Caki2 (cell line): ENCODE measurements around the gene SAMD10. TPM values are rescaled to one million over a fixed set of nuclear protein-coding genes. Genes with fewer than 3 reads are reported as not detected.
"Not testable (repeated sequence)": the region's sequence is repeated elsewhere in the genome, so short reads cannot be mapped to it uniquely, and the experiment has no call there.

Source experiments
- DNase-seq: peaks from one replicate; pipeline ENCODE4 v3.0.0-alpha.2; 2015; ENCODE audit warnings: low read depth
- in situ Hi-C: cut with HindIII; loops from 2 replicates; pipeline ENCODE4 v1.10.0; 2016; ENCODE audit warnings: low sequenced_read_pairs, low pct_unique_long_range_greater_than_20kb, mixed read lengths
- total RNA-seq: library from RNA; depleted of rRNA; stranded (reverse); fragments of >200 nt; shearing (Covaris generic); gene quantifications from 2 replicates; pipeline ENCODE4 v1.2.3, GENCODE V29; 2014; ENCODE audit warnings: low replicate concordance

The SAMD10 gene
- total RNA-seq, 1 experiment from 2014 or later = 0.95 TPM

DNA sequence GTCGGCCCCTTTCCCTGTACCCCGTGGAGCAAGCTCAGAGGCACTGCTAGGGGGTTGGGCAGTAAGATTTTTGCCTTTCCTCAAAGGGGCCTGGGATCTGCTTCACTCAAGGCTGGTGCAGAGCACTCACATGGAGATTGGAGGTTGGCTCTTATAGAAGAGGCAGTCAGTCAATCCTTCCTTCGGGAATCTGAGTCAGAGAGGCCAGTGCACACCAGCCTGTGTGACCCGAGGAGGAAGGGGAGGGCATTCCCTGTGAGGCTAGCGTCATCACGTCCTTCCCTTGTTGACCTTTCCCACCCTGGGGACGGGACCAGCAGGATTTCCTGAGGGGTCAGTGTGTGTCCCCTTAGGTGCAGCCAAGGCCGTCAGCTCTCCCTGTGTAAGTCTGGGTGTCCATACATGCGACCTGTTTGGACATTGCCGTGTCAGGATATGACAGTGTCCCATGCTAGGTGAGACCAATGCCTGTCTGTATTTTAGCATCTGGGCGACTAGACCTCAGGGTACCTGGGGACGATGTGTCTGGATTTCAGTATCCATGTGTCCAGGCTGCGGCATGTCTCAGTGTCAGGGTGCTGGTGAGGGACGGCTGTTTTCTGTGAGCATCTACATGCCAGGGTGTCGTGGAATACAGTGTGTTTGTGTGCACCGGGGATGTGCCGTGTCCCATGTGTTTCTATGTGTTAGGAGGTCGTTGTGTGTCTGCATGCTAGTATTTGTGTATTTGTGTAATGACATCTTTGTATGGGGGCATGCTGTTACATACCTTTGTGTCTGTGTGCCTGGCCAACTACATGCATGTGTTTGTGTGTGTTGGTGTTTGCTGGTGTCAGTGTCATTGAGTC is 6.9 kb downstream of the SAMD10 start:
- DNase-seq = no peak
- in situ Hi-C loops = no loop called here

DNA sequence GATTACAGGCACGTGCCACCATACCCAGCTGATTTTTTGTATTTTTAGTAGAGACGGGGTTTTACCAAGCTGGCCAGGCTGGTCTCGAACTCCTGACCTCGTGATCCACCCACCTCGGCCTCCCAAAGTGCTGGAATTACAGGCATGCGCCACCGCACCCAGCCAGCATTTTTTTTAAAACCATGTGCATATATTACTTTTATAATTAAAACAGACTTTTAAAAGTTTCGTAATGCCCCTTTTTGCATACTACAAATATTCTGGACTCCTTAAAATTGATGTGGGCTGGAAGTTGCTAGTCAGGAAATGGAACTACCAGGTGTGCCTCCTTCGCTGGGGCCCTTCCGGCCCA is 7.5 kb downstream of the SAMD10 start:
- in situ Hi-C loops, DNase-seq: not testable (repeated sequence)

DNA sequence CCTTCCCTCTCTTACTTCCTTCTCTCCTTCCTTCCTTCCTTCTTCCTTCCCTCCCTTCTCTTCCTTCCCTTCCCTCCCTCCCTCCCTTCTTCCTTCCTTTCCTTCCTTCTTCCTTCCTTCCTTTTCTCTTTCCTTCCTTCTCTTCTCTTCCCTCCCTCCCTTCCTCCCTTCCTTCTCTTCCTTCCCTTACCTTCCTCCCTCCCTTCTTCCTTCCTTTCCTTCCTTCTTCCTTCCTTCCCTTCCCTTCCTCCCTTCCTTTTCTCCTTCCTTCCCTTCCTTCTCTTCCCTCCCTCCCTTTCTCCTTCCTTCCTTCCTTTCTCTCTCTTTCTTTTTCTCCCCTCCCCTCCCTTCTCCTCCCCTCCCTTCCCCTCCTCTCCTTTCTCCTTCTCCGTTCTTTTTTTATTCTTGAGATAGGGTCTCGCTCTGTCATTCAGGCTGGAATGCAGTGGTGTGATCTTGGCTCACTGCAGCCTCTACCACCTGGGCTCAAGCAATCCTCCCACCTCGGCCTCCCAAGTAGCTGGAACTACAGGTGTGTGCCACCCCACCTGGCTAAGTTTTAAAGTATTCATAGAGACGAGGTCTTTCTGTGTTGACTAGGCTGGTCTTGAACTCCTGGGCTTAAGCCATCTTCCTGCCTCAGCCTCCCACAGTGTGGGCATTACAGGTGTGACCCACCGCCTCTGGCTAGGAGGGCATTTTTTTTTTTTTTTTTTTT is 8.6 kb downstream of the SAMD10 start:
- no peak for DNase-seq
- in situ Hi-C loops = no loop called here

DNA sequence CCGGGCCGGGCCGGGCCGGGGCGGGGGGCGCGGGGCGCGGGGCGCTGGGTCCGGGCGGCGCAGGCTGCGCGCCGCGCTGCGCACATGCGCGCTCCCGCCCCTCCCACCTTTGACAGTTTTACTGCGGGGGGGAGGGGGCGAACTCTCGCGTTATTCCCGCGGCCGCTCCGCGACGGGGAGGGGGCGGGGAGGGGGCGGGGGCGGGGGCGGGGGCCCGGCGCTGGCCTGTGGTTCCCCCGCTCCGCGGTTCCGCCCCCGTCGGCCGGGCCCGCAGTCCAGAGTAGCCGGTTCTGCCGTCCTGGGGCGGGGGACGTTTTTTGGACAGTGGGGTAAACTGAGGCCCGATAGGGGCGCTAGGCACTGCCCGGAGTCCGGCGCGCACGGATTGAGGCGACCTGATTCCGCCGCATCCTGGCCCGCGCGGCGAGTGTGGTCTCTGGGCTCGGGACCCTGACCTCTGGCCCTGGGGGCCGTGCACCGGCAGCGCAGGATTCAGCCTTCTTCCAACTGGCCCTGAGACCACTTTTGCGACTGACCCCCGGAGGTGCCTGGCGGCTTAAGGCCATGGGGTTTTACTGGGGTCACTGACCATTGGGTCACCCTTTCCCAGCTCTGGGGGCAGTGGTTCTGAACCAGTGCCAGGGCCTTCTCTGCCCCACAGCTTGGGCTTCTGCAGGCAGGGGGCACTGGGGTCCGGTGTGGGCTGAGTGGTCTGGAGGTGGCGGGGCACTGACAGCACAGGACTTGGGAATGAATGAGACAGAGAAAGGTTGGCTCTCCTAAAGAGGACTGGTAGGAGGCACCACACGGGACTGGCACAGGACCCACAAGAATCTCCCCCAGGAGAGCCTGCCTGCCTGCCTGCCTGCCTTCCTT is 9.4 kb downstream of the SAMD10 start, which contains the start of gene ZNF512B:
Gene ZNF512B (minus strand): TSS at position 93 of the 876 bp plus-strand sequence. CDS start 1,980 bp downstream, outside the sequence.
- in situ Hi-C loops = no loop called here
- peak; percentile 33 for DNase-seq

DNA sequence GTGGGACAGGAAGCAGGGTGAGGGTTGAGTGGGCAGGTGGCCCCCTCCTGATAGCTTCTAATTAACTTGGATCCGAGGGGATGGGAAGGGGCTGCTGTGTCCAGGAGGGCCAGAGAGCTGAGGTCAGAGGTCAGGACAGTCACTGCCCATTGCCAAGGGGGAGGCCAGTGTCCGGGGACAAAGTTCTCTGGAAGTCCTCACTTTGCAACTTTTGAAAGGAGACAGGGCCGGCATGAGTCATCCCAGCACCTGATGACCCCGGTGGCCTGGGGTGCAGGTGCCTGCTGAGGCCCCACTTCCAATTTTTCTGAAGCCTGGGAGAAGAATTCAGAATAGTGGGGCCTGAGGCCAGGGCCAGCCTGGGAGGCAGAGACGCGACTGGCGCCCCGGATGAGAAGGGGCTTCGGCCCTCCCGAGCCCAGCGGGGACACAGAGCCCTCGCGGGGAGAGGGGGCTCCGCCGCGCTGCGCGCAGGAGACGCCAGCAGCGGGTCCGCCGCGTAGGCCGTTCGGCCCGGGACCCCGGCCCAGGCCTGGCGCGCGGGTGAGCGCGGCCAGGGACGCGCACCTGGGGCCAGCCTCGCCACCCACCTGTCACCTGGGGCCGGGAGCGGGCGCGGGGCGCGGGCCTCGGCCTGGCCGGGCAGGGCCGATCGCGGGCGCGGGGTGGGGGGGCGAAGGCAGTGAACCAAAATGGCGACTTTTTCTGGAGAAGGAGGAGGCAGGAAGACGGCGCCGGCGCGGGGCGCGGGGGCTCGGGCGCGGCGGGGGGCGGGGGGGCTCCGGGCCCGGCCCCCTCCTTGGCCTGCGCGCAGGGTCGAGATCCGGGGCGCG is 10.3 kb downstream of the SAMD10 start:
- in situ Hi-C loops = no loop called here
- no peak for DNase-seq

DNA sequence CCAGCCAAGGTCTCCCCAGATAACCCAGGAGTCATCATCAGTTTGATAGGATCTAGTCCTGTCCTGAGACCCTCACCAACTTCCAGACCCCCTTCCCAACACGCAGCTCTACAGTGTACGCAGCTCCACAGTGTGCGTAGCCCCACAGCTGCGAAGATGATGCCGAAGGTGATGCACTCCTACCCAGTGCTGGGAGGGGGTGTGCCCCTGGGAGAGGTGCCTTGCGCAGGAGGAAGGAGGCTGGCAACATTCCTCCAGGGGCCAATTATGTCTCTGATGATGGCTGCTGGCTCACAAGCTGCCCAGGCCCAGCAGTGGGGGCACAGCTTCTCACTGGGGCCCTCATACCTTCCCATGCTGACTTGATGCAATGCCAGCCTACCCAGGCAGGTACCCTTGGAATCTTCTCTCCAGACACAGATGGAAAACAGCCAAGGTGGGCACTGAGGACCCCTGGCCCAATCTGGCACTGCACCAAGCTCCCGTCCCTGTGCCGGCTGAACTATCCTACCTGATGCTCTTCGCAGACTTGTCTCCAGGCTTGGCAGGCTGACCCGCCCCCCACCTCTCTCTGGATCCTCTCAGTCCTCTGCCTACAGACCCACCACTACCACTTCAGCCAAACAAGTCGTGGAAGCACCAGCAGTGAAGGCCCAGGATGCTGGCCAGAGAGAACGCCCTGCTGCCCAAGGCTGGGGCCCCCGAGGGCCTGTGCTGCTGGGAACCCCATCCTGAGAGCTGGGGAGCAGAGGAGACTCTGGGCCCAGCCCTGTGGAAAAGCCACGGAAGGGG is 11.1 kb downstream of the SAMD10 start:
- in situ Hi-C loops = no loop called here
- no peak for DNase-seq

DNA sequence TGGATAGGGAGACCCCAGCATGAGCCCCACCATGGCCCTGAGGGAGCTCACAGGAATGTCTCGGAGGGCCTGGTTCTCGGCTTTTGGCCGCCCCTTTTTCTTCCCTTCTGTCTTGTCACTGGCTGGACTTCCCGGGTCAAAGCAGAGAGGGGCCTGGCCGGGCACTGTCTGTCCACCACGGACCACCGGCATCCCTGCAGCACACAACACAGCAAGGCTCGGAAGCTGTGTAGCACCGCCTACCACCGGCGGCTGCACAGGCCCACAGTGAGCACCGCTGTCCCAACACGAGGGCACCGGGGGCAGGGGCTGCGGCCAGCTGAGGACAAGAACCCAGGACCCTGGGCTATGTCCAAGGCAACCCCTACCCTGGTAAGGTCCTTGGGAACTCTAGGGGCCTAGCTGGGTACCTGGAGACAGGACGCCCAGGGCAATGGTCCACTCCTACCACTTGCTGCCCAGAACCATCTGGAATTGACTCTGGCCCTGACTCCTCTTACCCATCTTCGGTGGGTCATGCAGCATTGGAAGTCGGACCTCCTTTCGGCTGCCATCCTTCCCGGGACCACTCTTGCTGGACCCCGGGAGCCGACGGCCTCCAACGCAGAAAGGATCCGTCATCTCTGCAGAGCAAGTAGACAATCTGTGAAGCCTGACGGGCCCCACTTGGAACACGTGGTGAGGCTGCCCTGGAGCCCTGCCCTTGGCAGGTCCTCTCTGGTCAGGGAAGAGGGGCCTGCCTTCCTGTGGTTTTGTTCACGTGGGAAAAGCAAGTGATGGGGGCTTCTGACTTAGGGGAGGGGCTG is 11.9 kb downstream of the SAMD10 start:
- no peak for DNase-seq

DNA sequence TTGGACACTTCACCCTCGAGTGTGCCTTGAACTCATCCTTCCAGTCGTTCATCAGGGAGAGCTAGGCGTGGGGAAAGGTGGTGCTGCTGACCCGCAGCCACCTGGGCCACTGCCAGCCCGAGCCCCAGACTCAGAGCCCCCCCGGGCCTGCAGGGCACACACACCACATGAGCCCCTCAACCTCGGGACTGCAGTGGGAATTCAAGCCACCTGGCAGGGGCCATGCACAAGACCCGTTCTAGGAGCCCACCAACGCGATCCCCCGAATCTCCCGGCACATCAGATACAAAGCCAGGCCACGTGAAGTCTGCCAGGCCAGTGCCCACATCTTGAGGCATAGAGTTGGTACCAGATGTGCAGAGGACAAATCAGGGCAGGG is 12.5 kb downstream of the SAMD10 start:
- DNase-seq = no peak

More for the DNA sequence above, 11.9 kb downstream of the SAMD10 start:
- in situ Hi-C loops = no loop called here

DNA sequence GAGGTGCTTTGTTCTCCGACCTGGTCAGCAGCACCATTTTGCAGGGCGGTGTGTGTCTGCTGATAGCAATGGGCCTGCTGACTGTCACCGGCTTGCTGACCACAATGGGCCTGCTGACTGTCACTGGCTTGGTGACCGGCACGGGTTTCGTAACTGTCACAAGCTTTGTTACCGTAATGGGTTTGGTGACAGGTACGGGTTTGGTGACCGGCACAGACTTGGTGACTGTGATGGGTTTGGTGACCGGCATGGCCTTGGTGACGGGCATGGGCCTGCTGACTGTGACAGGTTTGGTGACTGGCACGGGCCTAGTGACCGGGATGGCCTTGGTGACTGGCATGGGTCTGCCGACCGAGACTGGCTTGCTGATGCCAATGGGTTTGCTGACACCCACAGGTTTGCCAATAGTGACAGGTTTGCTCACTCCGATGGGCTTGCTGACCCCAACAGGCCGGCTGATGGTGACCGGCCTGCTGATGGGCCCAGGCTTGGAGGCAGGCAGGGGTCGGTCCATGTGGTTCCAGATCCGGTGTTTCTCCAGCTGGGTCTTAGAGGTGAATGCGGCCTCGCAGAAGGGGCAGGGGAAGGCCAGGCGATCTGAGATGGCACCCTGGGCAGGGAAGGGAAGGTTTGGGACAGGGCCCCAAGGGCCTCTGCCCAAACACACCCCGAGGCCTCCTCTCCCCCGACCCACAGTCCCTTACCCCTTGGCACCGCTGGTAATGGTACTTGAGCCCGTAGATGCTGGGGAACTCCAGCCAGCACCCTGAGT is 13.1 kb downstream of the SAMD10 start:
- DNase-seq = no peak
- in situ Hi-C loops = no loop called here

More for the DNA sequence above, 12.5 kb downstream of the SAMD10 start:
- in situ Hi-C loops = no loop called here

DNA sequence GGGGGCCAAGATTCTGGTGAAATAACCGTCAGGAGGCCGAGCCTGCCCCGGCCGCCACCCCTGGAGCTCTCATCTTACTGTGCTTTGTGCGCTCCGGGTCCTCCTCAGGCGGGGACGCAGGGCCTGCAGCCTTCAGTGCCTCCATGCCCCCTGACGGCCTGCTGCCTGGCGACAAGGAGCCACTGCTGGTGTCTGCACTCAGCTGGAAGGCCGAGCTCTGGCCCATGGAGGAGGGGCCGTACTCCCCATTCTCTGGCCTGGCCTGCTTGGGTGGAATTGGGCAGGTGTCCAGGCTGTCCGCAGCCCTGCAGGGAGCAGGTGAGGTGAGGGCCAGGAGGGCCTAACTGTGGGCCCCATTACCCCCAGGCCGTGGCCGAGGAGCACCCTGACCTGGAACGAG is 15.0 kb downstream of the SAMD10 start:
- no peak for DNase-seq
- in situ Hi-C loops = no loop called here

DNA sequence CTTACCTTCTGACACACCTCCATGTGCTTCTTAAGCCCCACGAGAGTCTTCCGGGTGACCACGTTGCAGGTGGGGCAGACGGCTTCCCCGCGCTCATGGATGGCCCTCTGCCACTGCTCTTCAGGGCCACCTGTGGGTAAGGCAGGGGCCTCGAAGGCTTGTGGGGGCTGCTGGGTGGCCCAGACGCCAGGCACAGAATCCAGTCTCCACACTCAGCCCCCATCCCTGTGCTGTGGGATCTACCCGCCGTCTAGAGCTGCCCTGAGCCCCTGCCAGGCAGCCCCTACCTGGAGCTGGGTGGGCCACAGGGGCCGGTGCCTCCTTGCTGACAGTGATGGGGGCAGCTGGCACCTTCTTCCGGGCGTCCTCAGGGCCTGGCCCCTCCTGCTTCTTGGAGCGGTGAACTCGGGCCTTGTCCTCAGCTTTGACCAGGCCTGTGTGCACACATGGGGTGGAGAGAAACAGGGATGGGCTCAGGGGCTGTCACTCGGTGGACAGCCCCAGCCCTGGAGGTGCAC is 15.6 kb downstream of the SAMD10 start:
- no peak for DNase-seq
- in situ Hi-C loops = no loop called here

DNA sequence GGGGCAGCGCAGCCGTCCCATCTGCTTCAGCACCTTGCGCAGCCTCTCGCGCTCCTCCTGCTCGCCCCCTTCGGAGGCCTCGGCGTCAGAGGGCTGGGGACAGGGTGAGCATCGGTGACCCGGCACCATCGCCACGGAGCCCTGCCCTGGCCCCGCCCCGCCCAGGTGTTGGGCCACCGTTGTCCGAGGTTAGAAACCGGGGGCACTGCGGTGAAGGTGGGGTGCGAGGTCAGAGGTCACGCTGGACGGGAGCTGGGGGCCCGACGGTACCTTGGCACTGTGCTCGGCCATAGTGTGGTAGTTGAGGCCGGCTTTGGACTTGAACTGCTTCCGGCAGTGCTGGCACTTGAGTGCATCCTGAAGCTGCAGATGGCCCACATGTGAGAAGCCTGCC is 16.1 kb downstream of the SAMD10 start:
- in situ Hi-C loops = no loop called here
- DNase-seq = no peak

DNA sequence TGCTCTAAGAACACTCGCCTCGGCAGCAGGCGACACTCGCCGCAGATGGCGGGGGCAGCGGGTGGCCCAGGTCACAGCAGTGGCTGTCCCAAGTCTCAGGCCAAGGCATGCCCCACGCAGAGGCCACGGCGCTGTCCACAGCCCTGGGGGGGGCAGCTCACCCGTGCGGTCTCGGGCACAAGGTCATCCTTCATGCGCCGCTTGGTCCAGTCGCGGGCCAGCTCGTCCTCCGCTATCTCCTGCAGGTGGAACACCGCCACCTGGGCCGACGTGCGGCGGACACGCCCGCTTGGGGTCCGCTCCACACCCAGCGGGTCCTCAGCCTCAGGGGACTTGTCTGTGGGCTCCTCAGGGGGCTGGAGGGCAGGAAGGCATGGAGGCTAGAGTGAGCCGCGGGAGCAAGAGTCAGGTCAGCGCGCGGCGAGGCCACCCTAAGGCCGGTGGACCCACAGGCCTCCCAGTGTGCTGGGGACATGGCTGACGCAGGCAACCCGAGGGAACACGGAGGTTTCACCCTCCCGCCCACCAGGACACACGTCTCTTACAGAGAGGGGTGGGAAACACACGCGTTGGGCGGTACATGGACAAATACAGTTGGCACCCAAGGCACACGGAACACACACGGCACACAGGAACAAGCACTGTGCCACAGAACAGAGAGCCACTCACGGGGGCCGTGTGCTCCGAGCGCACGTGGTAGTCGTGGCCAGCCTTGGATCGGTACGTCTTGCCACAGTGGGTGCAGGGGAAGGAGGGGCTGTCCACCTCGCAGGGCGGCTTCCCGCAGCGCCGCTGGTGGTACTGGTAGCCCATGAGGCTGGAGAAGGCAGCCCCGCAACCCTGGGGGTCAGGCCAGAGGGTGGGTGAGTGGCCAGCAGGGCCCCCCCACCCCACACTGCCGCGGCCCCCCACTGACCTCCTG is 16.8 kb downstream of the SAMD10 start:
- no peak for DNase-seq
- in situ Hi-C loops = no loop called here

DNA sequence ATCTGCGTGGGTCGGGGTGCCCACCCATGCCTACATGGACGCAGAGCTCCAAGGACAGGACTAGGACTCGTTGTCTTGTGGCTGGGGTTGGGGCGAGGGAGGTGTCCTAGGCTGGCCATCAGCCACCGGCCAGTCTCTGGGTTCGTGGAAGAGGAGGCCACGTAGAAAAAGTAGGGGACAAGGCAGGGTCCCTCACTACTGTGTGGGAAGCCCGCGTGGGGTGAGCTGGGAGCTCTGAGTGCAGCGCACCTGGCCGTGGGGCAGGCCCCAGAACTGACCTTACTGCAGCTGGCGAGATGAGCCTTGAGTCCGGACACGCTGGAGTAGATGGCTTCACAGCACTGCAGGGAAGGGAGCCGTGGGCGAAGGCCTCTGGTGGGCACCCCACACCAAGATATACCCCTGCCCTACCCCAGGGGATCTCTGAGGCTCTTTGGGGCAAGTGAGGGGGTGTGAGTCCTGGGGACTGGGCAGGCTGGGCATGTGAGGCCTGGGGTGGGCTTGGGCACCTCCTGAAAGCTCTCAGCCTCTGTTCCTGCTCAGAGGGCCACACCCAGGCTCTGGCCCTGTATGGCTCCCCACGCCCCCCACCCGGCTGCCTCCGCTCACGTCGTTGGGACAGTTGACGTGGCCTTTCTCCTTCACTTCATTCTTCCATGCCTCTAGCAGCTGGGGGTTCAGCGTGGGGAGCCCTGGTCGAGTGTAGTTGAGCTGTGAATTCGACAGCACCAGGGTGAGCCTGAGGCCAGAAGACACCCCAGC is 17.6 kb downstream of the SAMD10 start:
- in situ Hi-C loops = no loop called here

More for the DNA sequence above, 17.6 kb downstream of the SAMD10 start:
- no peak for DNase-seq
